H1 (cell line): ENCODE measurements around the gene THAP7. TPM values are rescaled to one million over a fixed set of nuclear protein-coding genes. Genes with fewer than 3 reads are reported as not detected.
A peak's percentile ranks its signal among the peaks of the same experiment; 100 is the strongest.

Experiments
- CTCF ChIA-PET: fragments of 300-600 bp; sonication (Branson Sonifier 250); formaldehyde crosslinking; loops from one replicate; lab custom pipeline; 2021; ENCODE audit not compliant: partially characterized antibody; lab: Charles Lee
- POLR2A ChIA-PET: fragments of 300-600 bp; sonication (Branson Sonifier 250); formaldehyde crosslinking; loops from one replicate; lab custom pipeline; 2021; ENCODE audit warnings: inconsistent platforms; ENCODE audit not compliant: partially characterized antibody; lab: Charles Lee
- DNase-seq, 2 experiments: peaks; one replicate each; pipeline versions ENCODE4 v3.0.0 to v3.0.0-alpha.2; 2010 to 2022; ENCODE audit warnings: low spot score in 2 of 2, low read depth in 1 of 2, mixed read lengths in 1 of 2
- FAIRE-seq: peaks from 2 replicates; lab custom pipeline; 2011; peaks lifted over from hg19 to GRCh38; lab: Jason Lieb, UNC
- H2AFZ ChIP-seq: 2 replicates; pipeline ENCODE4 v1.8.1; 2012; ENCODE audit warnings: low read length, inconsistent platforms
- H2AK5ac ChIP-seq: 2 replicates; pipeline ENCODE4 v1.6.1; 2013; ENCODE audit warnings: low read depth, low read length
- H2BK120ac ChIP-seq: replicated peaks from 2 replicates; pipeline ENCODE3; 2013; ENCODE audit warnings: low read depth, low read length, inconsistent platforms
- H2BK12ac ChIP-seq: 2 replicates; pipeline ENCODE4 v1.6.1; 2013; ENCODE audit warnings: low read depth, low read length
- H2BK15ac ChIP-seq: 2 replicates; pipeline ENCODE4 v1.6.1; 2013; ENCODE audit warnings: low read length
- H2BK20ac ChIP-seq: 2 replicates; pipeline ENCODE4 v1.6.1; 2013; ENCODE audit warnings: low read length
- H2BK5ac ChIP-seq: 2 replicates; pipeline ENCODE4 v1.6.1; 2013; ENCODE audit warnings: low read depth, low read length
- H3K14ac ChIP-seq: 2 replicates; pipeline ENCODE4 v1.6.1; 2013; ENCODE audit warnings: inconsistent platforms; ENCODE audit not compliant: insufficient read length
- H3K18ac ChIP-seq: 2 replicates; pipeline ENCODE4 v1.6.1; 2013; ENCODE audit warnings: low read length; ENCODE audit errors: extremely low read depth
- H3K23ac ChIP-seq: 2 replicates; pipeline ENCODE4 v1.6.1; 2013; ENCODE audit warnings: inconsistent platforms; ENCODE audit not compliant: insufficient read length
- H3K23me2 ChIP-seq: 2 replicates; pipeline ENCODE4 v1.6.1; 2013; ENCODE audit warnings: low read depth, low read length
- H3K27ac ChIP-seq: 2 replicates; pipeline ENCODE4 v1.6.1; 2011; ENCODE audit warnings: low read depth, low read length, inconsistent platforms
- H3K27me3 ChIP-seq, 4 experiments: replicated peaks in 1 of 4; 1 replicate in 1 of 4; 2 replicates in 3 of 4; pipeline versions ENCODE4 v1.6.1 to v1.8.1; 2011 to 2013; ENCODE audit warnings: low read length in 3 of 4, mild to moderate bottlenecking in 3 of 4, inconsistent platforms in 2 of 4, mixed read lengths in 2 of 4, moderate library complexity in 1 of 4; ENCODE audit not compliant: control insufficient read depth in 3 of 4, insufficient read depth in 3 of 4; ENCODE audit errors: extremely low read depth in 1 of 4
- H3K36me3 ChIP-seq, 4 experiments: 2 replicates each; pipeline versions ENCODE4 v1.6.1 to v1.8.1; 2011 to 2013; ENCODE audit warnings: mild to moderate bottlenecking in 4 of 4, low read length in 3 of 4, moderate library complexity in 2 of 4, control low read depth in 1 of 4, inconsistent platforms in 1 of 4; ENCODE audit not compliant: insufficient read depth in 4 of 4, control insufficient read depth in 2 of 4
- H3K4ac ChIP-seq: replicated peaks from 2 replicates; pipeline ENCODE3; 2013; ENCODE audit warnings: low read length, low read depth, mixed read lengths, inconsistent platforms; ENCODE audit not compliant: insufficient read length
- H3K4me1 ChIP-seq, 4 experiments: replicated peaks in 1 of 4; 1 replicate in 1 of 4; 2 replicates in 3 of 4; pipeline versions ENCODE4 v1.6.1 to v1.8.1; 2011 to 2013; ENCODE audit warnings: low read length in 3 of 4, inconsistent platforms in 2 of 4, mixed read lengths in 1 of 4; ENCODE audit not compliant: insufficient read depth in 4 of 4, control insufficient read depth in 3 of 4
- H3K4me2 ChIP-seq, 2 experiments: 2 replicates each; pipeline versions ENCODE4 v1.6.1 to v1.8.1; 2011 to 2013; ENCODE audit warnings: low read depth in 2 of 2, low read length in 2 of 2, control low read depth in 1 of 2, inconsistent platforms in 1 of 2, mild to moderate bottlenecking in 1 of 2; ENCODE audit not compliant: insufficient read depth in 1 of 2
- H3K4me3 ChIP-seq, 4 experiments: fragments of 200-600, 300-600 bp in 1 of 4; sonication (generic), shearing (Covaris generic), sonication (Bioruptor Twin) in 1 of 4; 2 replicates each; pipeline versions ENCODE4 v1.5.1 to v1.8.1; 2011 to 2016; ENCODE audit warnings: low read length in 4 of 4, low read depth in 3 of 4, control low read depth in 2 of 4, inconsistent platforms in 2 of 4, mild to moderate bottlenecking in 2 of 4, mixed read lengths in 1 of 4, moderate library complexity in 1 of 4; ENCODE audit not compliant: insufficient read depth in 2 of 4; ENCODE audit errors: extremely low read depth in 1 of 4
- H3K56ac ChIP-seq: replicated peaks from 2 replicates; pipeline ENCODE3; 2013; ENCODE audit warnings: low read depth, mild to moderate bottlenecking, mixed read lengths, low read length, inconsistent platforms; ENCODE audit not compliant: insufficient read length
- H3K79me1 ChIP-seq: 2 replicates; pipeline ENCODE4 v1.6.1; 2013; ENCODE audit warnings: low read depth, low read length, control low read depth
- H3K79me2 ChIP-seq, 2 experiments: 2 replicates each; pipeline versions ENCODE4 v1.6.1 to v1.8.1; 2012 to 2013; ENCODE audit warnings: low read length in 2 of 2, mild to moderate bottlenecking in 2 of 2, inconsistent platforms in 1 of 2; ENCODE audit not compliant: insufficient read depth in 2 of 2, control insufficient read depth in 1 of 2
- H3K9ac ChIP-seq, 4 experiments: replicated peaks in 1 of 4; 1 replicate in 1 of 4; 2 replicates in 3 of 4; pipeline versions ENCODE4 v1.6.1 to v1.8.1; 2011 to 2013; ENCODE audit warnings: low read depth in 3 of 4, low read length in 3 of 4, control low read depth in 2 of 4, mild to moderate bottlenecking in 2 of 4, moderate library complexity in 2 of 4, inconsistent platforms in 1 of 4; ENCODE audit errors: extremely low read depth in 1 of 4
- H3K9me3 ChIP-seq, 2 experiments: 2 replicates each; pipeline versions ENCODE4 v1.6.1 to v1.8.1; 2012 to 2013; ENCODE audit warnings: mild to moderate bottlenecking in 2 of 2, moderate library complexity in 2 of 2, control low read depth in 1 of 2, inconsistent platforms in 1 of 2, low read depth in 1 of 2, low read length in 1 of 2, mixed read lengths in 1 of 2; ENCODE audit not compliant: insufficient read depth in 2 of 2
- H4K20me1 ChIP-seq, 2 experiments: replicated peaks in 1 of 2; 2 replicates each; pipeline versions ENCODE3 to v1.8.1; 2011 to 2013; ENCODE audit warnings: inconsistent platforms in 2 of 2, low read length in 2 of 2, mild to moderate bottlenecking in 1 of 2; ENCODE audit not compliant: insufficient read depth in 2 of 2, control insufficient read depth in 1 of 2
- H4K5ac ChIP-seq: 2 replicates; pipeline ENCODE4 v1.6.1; 2013; ENCODE audit warnings: low read length, low read depth, mixed read lengths, inconsistent platforms; ENCODE audit not compliant: insufficient read length
- H4K8ac ChIP-seq: 2 replicates; pipeline ENCODE4 v1.8.0; 2013; ENCODE audit warnings: mild to moderate bottlenecking, moderate library complexity, low read length, inconsistent platforms; ENCODE audit not compliant: insufficient read depth; ENCODE audit errors: extremely low read depth
- H4K91ac ChIP-seq: replicated peaks from 2 replicates; pipeline ENCODE3; 2013; ENCODE audit warnings: low read length, mixed read lengths, inconsistent platforms; ENCODE audit not compliant: insufficient read length
- BACH1 ChIP-seq: IDR thresholded peaks from 2 replicates; pipeline ENCODE4 v1.6.1; 2012; ENCODE audit warnings: low read length, improper control_type of control experiment
- CBX8 ChIP-seq: fragments of 300-800, 300-1000 bp; sonication (generic); IDR thresholded peaks from 2 replicates; pipeline ENCODE4 v1.7.1; 2016; ENCODE audit warnings: low read depth, low read length, borderline replicate concordance
- CTCF ChIP-seq, 3 experiments: IDR thresholded peaks; 1 replicate in 2 of 3; 2 replicates in 1 of 3; pipeline versions ENCODE4 v1.5.1 to v1.6.1; 2011; ENCODE audit warnings: low read length in 3 of 3, mild to moderate bottlenecking in 3 of 3, inconsistent platforms in 2 of 3, low read depth in 1 of 3, moderate library complexity in 1 of 3; ENCODE audit not compliant: insufficient read depth in 1 of 3; ENCODE audit errors: control extremely low read depth in 1 of 3
- GABPA ChIP-seq: IDR thresholded peaks from 2 replicates; pipeline ENCODE4 v1.6.1; 2011; ENCODE audit warnings: mild to moderate bottlenecking, low read length, moderate library complexity, borderline replicate concordance; ENCODE audit not compliant: insufficient read depth
- HDAC2 ChIP-seq, 2 experiments: fragments of 300-600 bp in 1 of 2; sonication (generic) in 1 of 2; IDR thresholded peaks; 2 replicates each; pipeline ENCODE4 v1.6.1; 2011 to 2012; ENCODE audit warnings: low read depth in 2 of 2, low read length in 2 of 2, mild to moderate bottlenecking in 2 of 2, moderate library complexity in 2 of 2, borderline replicate concordance in 1 of 2, inconsistent platforms in 1 of 2
- KDM5A ChIP-seq: fragments of 200-600 bp; IDR thresholded peaks from 2 replicates; pipeline ENCODE4 v1.7.1; 2012; ENCODE audit warnings: mild to moderate bottlenecking, low read length, inconsistent platforms, mixed read lengths
- MAX ChIP-seq: IDR thresholded peaks from 2 replicates; pipeline ENCODE4 v1.6.1; 2012; ENCODE audit warnings: inconsistent platforms
- POLR2A ChIP-seq, 2 experiments: IDR thresholded peaks; 1 replicate in 1 of 2; 2 replicates in 1 of 2; pipeline ENCODE4 v1.6.1; 2011; ENCODE audit warnings: low read depth in 2 of 2, low read length in 2 of 2, mild to moderate bottlenecking in 2 of 2; ENCODE audit errors: control extremely low read depth in 1 of 2
- SP2 ChIP-seq: IDR thresholded peaks from 2 replicates; pipeline ENCODE4 v1.6.1; 2012; ENCODE audit warnings: mild to moderate bottlenecking, low read length, inconsistent platforms
- WGBS, 2 experiments: shearing (Covaris generic) in 1 of 2; methylation state at CpG; one replicate each; pipeline versions ENCODE4 v1.1.6 to v1.1.7; 2013 to 2015; ENCODE audit warnings: low lambda C conversion rate in 2 of 2, mixed read lengths in 2 of 2, inconsistent platforms in 1 of 2, low coverage in 1 of 2, missing lambda C conversion rate in 1 of 2; ENCODE audit not compliant: insufficient replicate concordance in 2 of 2, insufficient coverage in 1 of 2, insufficient read length in 1 of 2; ENCODE audit errors: extremely low coverage in 1 of 2, missing lambda C conversion rate in 1 of 2; 5-methylcytosine and 5-hydroxymethylcytosine counted together
- polyA plus RNA-seq, 7 experiments: library from polyadenylated mRNA; depleted of rRNA in 3 of 7; stranded (reverse) in 5 of 7; unstranded in 2 of 7; fragments of >200 nt in 5 of 7; fragments of 200-250 nt in 2 of 7; gene quantifications; 1 replicate in 5 of 7; 2 replicates in 1 of 7; 4 replicates in 1 of 7; pipeline versions ENCODE4 v1.2.1 to v1.2.3, GENCODE V29; 2011 to 2013; ENCODE audit warnings: missing spikeins in 2 of 7, mixed read lengths in 2 of 7
- total RNA-seq: library from RNA; stranded (reverse); fragmentation: NEBNext Ultra II Directional; extraction: Animal tissue kit (Norgen Biotek cat#: 25700); gene quantifications from 2 replicates; pipeline ENCODE4 v1.2.1, GENCODE V29; 2021

THAP7 gene
- total and polyA plus RNA-seq, 2 of the 8 experiments (the other 6 are each of a cell fraction or from before 2014, with no cell fraction given), result 16.9 to 32.5 TPM

DNA sequence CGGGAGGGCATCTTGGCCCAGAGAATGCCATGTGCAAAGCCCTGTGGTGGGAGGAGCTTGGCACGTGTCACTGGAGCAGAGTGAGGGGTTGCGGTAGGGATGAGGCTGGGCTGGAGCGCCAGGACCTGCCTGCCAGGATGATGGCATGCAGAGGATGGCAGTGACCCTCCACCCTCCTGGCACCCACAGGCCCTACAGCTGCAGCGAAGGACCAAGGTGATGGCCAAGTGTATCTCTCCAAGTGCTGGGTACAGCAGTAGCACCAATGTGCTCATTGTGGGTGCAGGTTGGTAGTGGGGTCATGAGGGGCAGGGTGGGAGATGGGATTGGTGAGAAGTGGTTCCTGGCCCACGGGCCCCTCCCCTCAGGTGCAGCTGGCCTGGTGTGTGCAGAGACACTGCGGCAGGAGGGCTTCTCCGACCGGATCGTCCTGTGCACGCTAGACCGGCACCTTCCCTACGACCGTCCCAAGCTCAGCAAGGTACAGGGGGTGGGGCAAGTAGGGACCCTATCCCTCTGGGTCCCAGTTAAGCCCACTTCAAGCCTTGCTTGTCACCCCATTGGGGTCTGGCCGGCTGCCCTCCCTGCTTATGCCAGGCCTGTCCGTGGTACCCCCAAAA is 27.5 kb downstream of the THAP7 start:
- Histone ChIP-seq H2BK12ac (no peak overlapping the region), H3K18ac (no peak overlapping the region), H3K23ac (no peak overlapping the region), H4K5ac (no peak overlapping the region), H2BK5ac (no peak overlapping the region), H3K27me3 (peaks cover 0 to 17% (median 2%) of the 10 kb centered on the region in 4 experiments; a peak in 4 of 7 replicates), H2BK120ac (no peak overlapping the region), H4K91ac (peak overlapping the region; percentile 35), H3K4me2 (no peak overlapping the region), H3K79me1 (no peaks in the 10 kb centered on the region), H3K23me2 (0 out of 2 replicates have a peak, but pooled peaks cover 2% of the 10 kb centered on the region), H3K9ac (no peak overlapping the region; a peak in 1 of 7 replicates), H3K4me3 (no peak overlapping the region), H2BK15ac (peak overlapping the region; percentile 53; the same call in 1 of the 2 replicates), H2AK5ac (no peak overlapping the region), H3K56ac (no peak overlapping the region), H3K9me3 (peaks cover 11 to 17% of the 10 kb centered on the region in 2 experiments), H2BK20ac (no peak overlapping the region), H2AFZ (no peak overlapping the region), H4K20me1 (peaks cover 1 to 2% of the 10 kb centered on the region in 2 experiments), H3K4me1 (peaks cover 0 to 8% (median 5%) of the 10 kb centered on the region in 4 experiments; a peak in 6 of 7 replicates), H4K8ac (no peak overlapping the region), H3K14ac (no peak overlapping the region), H3K79me2 (no peaks in the 10 kb centered on the region), H3K27ac (no peak overlapping the region), H3K4ac (no peak overlapping the region), H3K36me3 (no peaks in the 10 kb centered on the region)
- WGBS, 2 experiments, result 86% methylated on average over 15 of the region's 16 CpGs; no CpG with 5 or more reads in 1 of the 2 experiments
- no peak for FAIRE-seq
- no peak for TF ChIP-seq POLR2A (IDR thresholded peaks at IDR 0.05; ENCODE audit: control extremely low read depth in 1 of 2, low read depth in 2 of 2, low read length in 2 of 2)
- no peak for TF ChIP-seq CTCF (IDR thresholded peaks at IDR 0.05; ENCODE audit: control extremely low read depth in 1 of 3, insufficient read depth in 1 of 3, low read depth in 1 of 3, low read length in 3 of 3)
- TF ChIP-seq SP2, result no peak
- no peak for TF ChIP-seq KDM5A
- TF ChIP-seq BACH1, result no peak
- TF ChIP-seq CBX8, result no peak
- TF ChIP-seq HDAC2 (IDR thresholded peaks at IDR 0.05; ENCODE audit: borderline replicate concordance in 1 of 2, low read depth in 2 of 2, low read length in 2 of 2), result no peak
- TF ChIP-seq GABPA, result no peak
- no peak; the same call in 1 of the 2 replicates for TF ChIP-seq MAX
- ChIA-PET POLR2A (interaction anchor here (0.8 to 2.3 kb wide), 3 partner anchors 7 to 25 kb away, joined by 3 to 11 read pairs (median 3); partner anchors contain the start of gene LZTR1), CTCF (interaction anchor here (1.0 to 10.9 kb wide), 4 partner anchors 17 to 128 kb away, joined by 4 to 115 read pairs (median 6); partner anchors contain the start of gene THAP7)
- no peak for DNase-seq
